ENCODE measurements around the gene SUCLA2.
"Not testable (repeated sequence)": the region's sequence is repeated elsewhere in the genome, so short reads cannot be mapped to it uniquely, and the experiment has no call there.

SUCLA2 gene

GRCh38 chr13:47990920-47991466 lies 10.1 kb downstream of the SUCLA2 start:
- DNase-seq, result no peak

GRCh38 chr13:47990427-47990826 lies 10.6 kb downstream of the SUCLA2 start:
- DNase-seq, result no peak

- no peak for DNase-seq
These were observed 18.0 kb downstream of the SUCLA2 start for GRCh38 chr13:47983070-47983469.

GRCh38 chr13:47976325-47976724 lies 24.7 kb downstream of the SUCLA2 start:
- DNase-seq, result no peak

- no peak for DNase-seq
These were observed 36.2 kb downstream of the SUCLA2 start for GRCh38 chr13:47964863-47965262.

GRCh38 chr13:47962237-47962636 lies 38.8 kb downstream of the SUCLA2 start:
- no peak for DNase-seq

- DNase-seq, result no peak
These were observed 41.4 kb downstream of the SUCLA2 start for GRCh38 chr13:47959468-47960247.

GRCh38 chr13:47957073-47957472 lies 44.0 kb downstream of the SUCLA2 start:
- no peak for DNase-seq

- DNase-seq, result no peak
These were observed 45.2 kb downstream of the SUCLA2 start for GRCh38 chr13:47955836-47956235.

- no peak for DNase-seq
These were observed 51.3 kb downstream of the SUCLA2 start for GRCh38 chr13:47949799-47950198.

GRCh38 chr13:47945738-47946137 lies 55.3 kb downstream of the SUCLA2 start:
- no peak for DNase-seq

- not testable (repeated sequence) for DNase-seq
These were observed 55.9 kb downstream of the SUCLA2 start for GRCh38 chr13:47945146-47945545.

GRCh38 chr13:47934371-47934770 lies 66.7 kb downstream of the SUCLA2 start:
- DNase-seq, result no peak

- DNase-seq, result no peak
These were observed 67.8 kb downstream of the SUCLA2 start for GRCh38 chr13:47932950-47933923.

- DNase-seq, result no peak
These were observed 70.4 kb downstream of the SUCLA2 start for GRCh38 chr13:47930649-47931165.

- no peak for DNase-seq
These were observed 71.9 kb downstream of the SUCLA2 start for GRCh38 chr13:47929156-47929555.

- no peak for DNase-seq
These were observed 84.0 kb downstream of the SUCLA2 start for GRCh38 chr13:47917022-47917574.

GRCh38 chr13:47908197-47908902 lies 92.7 kb downstream of the SUCLA2 start:
- no peak for DNase-seq

- DNase-seq, result no peak
These were observed 96.2 kb downstream of the SUCLA2 start for GRCh38 chr13:47904891-47905290.

- no peak for DNase-seq
These were observed 96.8 kb downstream of the SUCLA2 start for GRCh38 chr13:47904241-47904640.

- DNase-seq, result no peak
These were observed 97.2 kb downstream of the SUCLA2 start for GRCh38 chr13:47903836-47904235.

- no peak for DNase-seq
These were observed 99.6 kb downstream of the SUCLA2 start for GRCh38 chr13:47901441-47901840.

Measured in GF-D8 (cell line).